HepG2 (cell line): ENCODE data around the gene USP15. TPM values are rescaled to one million over a fixed set of nuclear protein-coding genes. Genes with fewer than 3 reads are reported as not detected.
A peak's percentile ranks its signal among the peaks of the same experiment; 100 is the strongest.

Experiments used
- BRF2 ChIP-seq: sonication (generic); formaldehyde crosslinking; IDR thresholded peaks from 2 replicates; pipeline ENCODE4 v1.8.1; 2022; ENCODE audit warnings: mild to moderate bottlenecking, missing genetic modification reagents
- HIC2 ChIP-seq: sonication (generic); formaldehyde crosslinking; IDR thresholded peaks from 2 replicates; pipeline ENCODE4 v1.9.0; 2022; ENCODE audit warnings: low read depth, missing genetic modification reagents
- ISL2 ChIP-seq: sonication (generic); formaldehyde crosslinking; IDR thresholded peaks from 2 replicates; pipeline ENCODE4 v1.5.0; 2020; ENCODE audit warnings: missing genetic modification reagents
- KLF15 ChIP-seq: sonication (generic); formaldehyde crosslinking; IDR thresholded peaks from 2 replicates; pipeline ENCODE4 v1.8.1; 2023; ENCODE audit warnings: borderline replicate concordance, mild to moderate bottlenecking, inconsistent platforms, missing genetic modification reagents, mixed read lengths
- KMT2A ChIP-seq: sonication (generic); formaldehyde crosslinking; IDR thresholded peaks from 2 replicates; pipeline ENCODE4 v1.4.0; 2020; ENCODE audit warnings: missing genetic modification reagents
- MNT ChIP-seq: fragments of 450-650 bp; IDR thresholded peaks from 2 replicates; pipeline ENCODE4 v1.6.1; 2016
- TBL1XR1 ChIP-seq: fragments of 150-350 bp; IDR thresholded peaks from 2 replicates; pipeline ENCODE4 v1.6.1; 2014; ENCODE audit warnings: borderline replicate concordance, low read length; ENCODE audit not compliant: partially characterized antibody
- TMF1 ChIP-seq: sonication (generic); formaldehyde crosslinking; IDR thresholded peaks from 2 replicates; pipeline ENCODE4 v1.8.1; 2022; ENCODE audit warnings: low read depth, missing genetic modification reagents
- XRCC5 ChIP-seq: fragments of 200-400 bp; formaldehyde crosslinking; optimal IDR thresholded peaks from 2 replicates; pipeline ENCODE3; 2017; ENCODE audit warnings: mild to moderate bottlenecking, low read length
- ZNF101 ChIP-seq: sonication (generic); formaldehyde crosslinking; IDR thresholded peaks from 2 replicates; pipeline ENCODE4 v1.4.0; 2020; ENCODE audit warnings: mild to moderate bottlenecking, low read depth, missing genetic modification reagents, borderline replicate concordance
- ZNF431 ChIP-seq: sonication (generic); formaldehyde crosslinking; IDR thresholded peaks from 2 replicates; pipeline ENCODE4 v1.9.0; 2022; ENCODE audit warnings: missing genetic modification reagents, low read depth, mild to moderate bottlenecking, borderline replicate concordance
- ZNF598 ChIP-seq: sonication (generic); formaldehyde crosslinking; IDR thresholded peaks from 2 replicates; pipeline ENCODE4 v1.5.1; 2020; ENCODE audit warnings: mild to moderate bottlenecking, missing genetic modification reagents, borderline replicate concordance
- ZNF609 ChIP-seq: sonication (generic); formaldehyde crosslinking; IDR thresholded peaks from 2 replicates; pipeline ENCODE4 v1.4.0; 2020; ENCODE audit warnings: mild to moderate bottlenecking, missing genetic modification reagents, borderline replicate concordance
- ZNF773 ChIP-seq: sonication (generic); formaldehyde crosslinking; IDR thresholded peaks from 2 replicates; pipeline ENCODE4 v1.4.0; 2020; ENCODE audit warnings: missing genetic modification reagents, borderline replicate concordance
- ZNF816 ChIP-seq: sonication (generic); formaldehyde crosslinking; IDR thresholded peaks from 2 replicates; pipeline ENCODE4 v1.8.0; 2022; ENCODE audit warnings: missing genetic modification reagents, mild to moderate bottlenecking, borderline replicate concordance
- ZSCAN20 ChIP-seq: sonication (generic); formaldehyde crosslinking; IDR thresholded peaks from 2 replicates; pipeline ENCODE4 v1.4.0; 2020; ENCODE audit warnings: missing genetic modification reagents, mild to moderate bottlenecking, borderline replicate concordance
- polyA plus RNA-seq, 8 experiments: library from polyadenylated mRNA; depleted of rRNA in 3 of 8; stranded (reverse) in 7 of 8; unstranded in 1 of 8; fragments of >200 nt; fragmentation: Illumina TruSeq in 4 of 8; extraction: Trizol in 4 of 8; gene quantifications; 2 replicates each; pipeline versions ENCODE4 v1.2.1 to v1.2.3, GENCODE V29; 2011 to 2016; ENCODE audit warnings: low read depth in 4 of 8, missing spikeins in 1 of 8, mixed read lengths in 1 of 8; ENCODE audit not compliant: insufficient read depth in 1 of 8
- total RNA-seq, 5 experiments: library from RNA; depleted of rRNA; stranded (reverse); fragments of >200 nt; fragmentation: Illumina TruSeq; extraction: Trizol; gene quantifications; 2 replicates each; pipeline ENCODE4 v1.2.3, GENCODE V29; 2016; ENCODE audit warnings: low read depth in 1 of 5

Gene USP15
- total and polyA plus RNA-seq, 2 of the 13 experiments (the other 11 are each of a cell fraction or from before 2014, with no cell fraction given), result 17.3 to 51.7 TPM

- TF ChIP-seq ZNF431 (CRISPR knock-in tag) (peak; percentile 60; the same call in 1 of the 2 replicates), ZNF598 (CRISPR knock-in tag) (peak; percentile 67; the same call in 1 of the 2 replicates), MNT (0 out of 2 replicates have a peak, but pooled peaks have one; percentile 7), ZNF101 (CRISPR knock-in tag) (peak; percentile 84; the same call in 1 of the 2 replicates), ZNF773 (0 out of 2 replicates have a peak, but pooled peaks have one; percentile 30), ZSCAN20 (CRISPR knock-in tag) (0 out of 2 replicates have a peak, but pooled peaks have one; percentile 66), TMF1 (peak; percentile 64; the same call in 1 of the 2 replicates), TBL1XR1 (peak; percentile 39), ZNF609 (peak; percentile 61; the same call in 1 of the 2 replicates), KLF15 (0 out of 2 replicates have a peak, but pooled peaks have one; percentile 13), XRCC5 (peak; percentile 95), BRF2 (CRISPR knock-in tag) (0 out of 2 replicates have a peak, but pooled peaks have one; percentile 54), HIC2 (CRISPR knock-in tag) (no peak), ZNF816 (no peak), KMT2A (peak; percentile 94), ISL2 (CRISPR knock-in tag) (no peak; the same call in none of the 2 replicates)
Measured at GRCh38 chr12:62259993-62260732, at the start of gene USP15 (continued).
